ENCODE measurements around the gene NDUFS6. TPM values are rescaled to one million over a fixed set of nuclear protein-coding genes. Genes with fewer than 3 reads are reported as not detected.

The NDUFS6 gene
- polyA plus RNA-seq, 1 donor from 2014 or later, result 72.0 TPM

DNA sequence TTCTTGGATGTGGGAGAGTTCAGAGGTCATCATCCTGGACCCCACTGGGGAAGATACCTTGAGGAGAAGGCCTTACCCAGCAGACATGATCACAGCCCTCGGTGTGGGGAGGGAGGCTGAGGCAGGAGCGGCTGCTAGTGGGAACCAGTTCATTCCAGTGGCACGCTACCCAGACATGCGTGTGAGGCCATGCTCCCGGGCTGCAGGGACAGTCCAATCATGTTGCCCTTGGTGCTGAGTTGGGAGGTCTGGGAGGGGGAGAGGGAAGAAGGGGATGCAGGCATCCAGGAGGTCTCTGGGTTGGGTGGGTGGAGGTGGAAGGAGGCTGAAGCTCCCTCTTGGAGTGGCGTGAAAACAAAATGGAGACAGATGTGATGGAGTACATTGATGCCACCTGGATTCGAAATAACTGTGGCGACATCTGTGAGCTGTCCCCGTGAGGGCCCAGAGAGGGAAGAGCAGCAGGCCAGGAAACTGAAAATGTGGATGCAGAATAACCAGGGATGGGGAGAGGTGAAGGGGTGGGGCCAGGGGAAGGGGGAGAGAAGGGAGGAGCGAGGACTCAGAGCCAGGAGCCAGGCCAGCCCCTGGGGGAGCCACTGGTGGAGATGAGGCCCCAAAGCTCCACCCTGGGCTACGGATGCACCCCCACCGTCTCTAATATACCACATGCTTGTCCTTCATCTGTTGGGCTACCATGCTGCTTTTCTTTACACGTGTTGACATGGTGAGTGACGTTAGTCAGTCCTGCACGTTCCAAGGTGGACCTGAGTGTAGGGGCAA, 16.2 kb downstream of the NDUFS6 start:
- Histone ChIP-seq H3K36me3 (ENCODE audit: insufficient read depth, low read length) (peaks cover 11% of the 10 kb centered on the region), H3K27ac (ENCODE audit: low read length) (no peak overlapping the region), H3K4me2 (ENCODE audit: low read length) (no peak overlapping the region), H3K9me2 (ENCODE audit: insufficient read depth, low read length) (no peaks in the 10 kb centered on the region), H3K79me2 (replicated peaks; ENCODE audit: insufficient read depth, low read length) (no peaks in the 10 kb centered on the region), H3K27me3 (ENCODE audit: insufficient read depth, low read depth, low read length) (no peaks in the 10 kb centered on the region), H4K20me1 (ENCODE audit: insufficient read depth) (no peaks in the 10 kb centered on the region), H3K9ac (ENCODE audit: low read length) (no peak overlapping the region), H2AFZ (ENCODE audit: low read depth, low read length) (no peak overlapping the region), H3F3A (ENCODE audit: insufficient read depth, low read length, poor library complexity, severe bottlenecking) (no peaks in the 10 kb centered on the region), H3K9me3 (ENCODE audit: low read length) (no peaks in the 10 kb centered on the region), H3K4me3 (ENCODE audit: low read length) (no peak overlapping the region)
- TF ChIP-seq, protein P1, sequence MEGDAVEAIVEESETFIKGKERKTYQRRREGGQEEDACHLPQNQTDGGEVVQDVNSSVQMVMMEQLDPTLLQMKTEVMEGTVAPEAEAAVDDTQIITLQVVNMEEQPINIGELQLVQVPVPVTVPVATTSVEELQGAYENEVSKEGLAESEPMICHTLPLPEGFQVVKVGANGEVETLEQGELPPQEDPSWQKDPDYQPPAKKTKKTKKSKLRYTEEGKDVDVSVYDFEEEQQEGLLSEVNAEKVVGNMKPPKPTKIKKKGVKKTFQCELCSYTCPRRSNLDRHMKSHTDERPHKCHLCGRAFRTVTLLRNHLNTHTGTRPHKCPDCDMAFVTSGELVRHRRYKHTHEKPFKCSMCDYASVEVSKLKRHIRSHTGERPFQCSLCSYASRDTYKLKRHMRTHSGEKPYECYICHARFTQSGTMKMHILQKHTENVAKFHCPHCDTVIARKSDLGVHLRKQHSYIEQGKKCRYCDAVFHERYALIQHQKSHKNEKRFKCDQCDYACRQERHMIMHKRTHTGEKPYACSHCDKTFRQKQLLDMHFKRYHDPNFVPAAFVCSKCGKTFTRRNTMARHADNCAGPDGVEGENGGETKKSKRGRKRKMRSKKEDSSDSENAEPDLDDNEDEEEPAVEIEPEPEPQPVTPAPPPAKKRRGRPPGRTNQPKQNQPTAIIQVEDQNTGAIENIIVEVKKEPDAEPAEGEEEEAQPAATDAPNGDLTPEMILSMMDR (IDR thresholded peaks at IDR 0.05; ENCODE audit: poor library complexity, severe bottlenecking), result no peak
- TF ChIP-seq RAD21 (conservative IDR thresholded peaks at IDR 0.05) (no peak), EP300 (conservative IDR thresholded peaks at IDR 0.05; ENCODE audit: poor library complexity, severe bottlenecking) (no peak), EZH2 (IDR thresholded peaks at IDR 0.05; ENCODE audit: borderline replicate concordance, insufficient read depth, low read length, poor library complexity, severe bottlenecking) (no peak), SMC3 (conservative IDR thresholded peaks at IDR 0.05; ENCODE audit: poor library complexity) (no peak), TAF1 (IDR thresholded peaks at IDR 0.05; ENCODE audit: low read depth) (no peak)

DNA sequence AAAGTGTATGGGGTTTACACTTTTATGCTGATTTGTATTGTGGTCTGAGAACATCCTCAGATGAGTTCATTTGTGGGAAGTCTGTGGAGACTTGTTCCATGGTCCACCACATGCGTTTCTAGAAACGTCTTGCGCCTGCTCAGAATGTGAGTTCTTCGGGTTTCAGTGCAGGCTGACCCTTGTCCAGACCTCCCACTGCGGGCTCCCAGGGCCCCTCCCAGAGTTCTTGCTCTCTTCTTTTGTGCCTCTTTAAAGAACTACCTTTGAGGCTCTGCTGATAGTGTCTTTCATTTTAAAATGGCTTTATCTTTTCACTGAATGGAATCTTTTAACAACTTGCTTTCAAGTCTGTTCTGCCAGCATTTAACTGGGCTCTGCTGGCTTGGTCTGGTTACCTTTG, 17.6 kb downstream of the NDUFS6 start:
- Histone ChIP-seq H3K36me3 (ENCODE audit: insufficient read depth, low read length) (peaks cover 11% of the 10 kb centered on the region), H2AFZ (ENCODE audit: low read depth, low read length) (no peak overlapping the region), H3K79me2 (replicated peaks; ENCODE audit: insufficient read depth, low read length) (no peaks in the 10 kb centered on the region)

More for the DNA sequence above, 17.6 kb downstream of the NDUFS6 start:
- H3K4me2 ChIP-seq (ENCODE audit: low read length), result no peak overlapping the region
- no peak overlapping the region for H3K27ac ChIP-seq (ENCODE audit: low read length)
- no peaks in the 10 kb centered on the region for H4K20me1 ChIP-seq (ENCODE audit: insufficient read depth)
- no peak overlapping the region for H3K4me3 ChIP-seq (ENCODE audit: low read length)
- H3K9me3 ChIP-seq (ENCODE audit: low read length), result no peaks in the 10 kb centered on the region
- H3K9ac ChIP-seq (ENCODE audit: low read length), result no peak overlapping the region
- H3K27me3 ChIP-seq (ENCODE audit: insufficient read depth, low read depth, low read length), result no peaks in the 10 kb centered on the region
- TF ChIP-seq MXI1 (conservative IDR thresholded peaks at IDR 0.05; ENCODE audit: poor library complexity, severe bottlenecking) (no peak), RAD21 (conservative IDR thresholded peaks at IDR 0.05) (no peak), EP300 (conservative IDR thresholded peaks at IDR 0.05; ENCODE audit: poor library complexity, severe bottlenecking) (no peak), TAF1 (IDR thresholded peaks at IDR 0.05; ENCODE audit: low read depth) (no peak), POLR2AphosphoS5 (IDR thresholded peaks at IDR 0.05) (no peak), SMC3 (conservative IDR thresholded peaks at IDR 0.05; ENCODE audit: poor library complexity) (no peak), EZH2 (IDR thresholded peaks at IDR 0.05; ENCODE audit: borderline replicate concordance, insufficient read depth, low read length, poor library complexity, severe bottlenecking) (no peak)
- TF ChIP-seq, protein P2, sequence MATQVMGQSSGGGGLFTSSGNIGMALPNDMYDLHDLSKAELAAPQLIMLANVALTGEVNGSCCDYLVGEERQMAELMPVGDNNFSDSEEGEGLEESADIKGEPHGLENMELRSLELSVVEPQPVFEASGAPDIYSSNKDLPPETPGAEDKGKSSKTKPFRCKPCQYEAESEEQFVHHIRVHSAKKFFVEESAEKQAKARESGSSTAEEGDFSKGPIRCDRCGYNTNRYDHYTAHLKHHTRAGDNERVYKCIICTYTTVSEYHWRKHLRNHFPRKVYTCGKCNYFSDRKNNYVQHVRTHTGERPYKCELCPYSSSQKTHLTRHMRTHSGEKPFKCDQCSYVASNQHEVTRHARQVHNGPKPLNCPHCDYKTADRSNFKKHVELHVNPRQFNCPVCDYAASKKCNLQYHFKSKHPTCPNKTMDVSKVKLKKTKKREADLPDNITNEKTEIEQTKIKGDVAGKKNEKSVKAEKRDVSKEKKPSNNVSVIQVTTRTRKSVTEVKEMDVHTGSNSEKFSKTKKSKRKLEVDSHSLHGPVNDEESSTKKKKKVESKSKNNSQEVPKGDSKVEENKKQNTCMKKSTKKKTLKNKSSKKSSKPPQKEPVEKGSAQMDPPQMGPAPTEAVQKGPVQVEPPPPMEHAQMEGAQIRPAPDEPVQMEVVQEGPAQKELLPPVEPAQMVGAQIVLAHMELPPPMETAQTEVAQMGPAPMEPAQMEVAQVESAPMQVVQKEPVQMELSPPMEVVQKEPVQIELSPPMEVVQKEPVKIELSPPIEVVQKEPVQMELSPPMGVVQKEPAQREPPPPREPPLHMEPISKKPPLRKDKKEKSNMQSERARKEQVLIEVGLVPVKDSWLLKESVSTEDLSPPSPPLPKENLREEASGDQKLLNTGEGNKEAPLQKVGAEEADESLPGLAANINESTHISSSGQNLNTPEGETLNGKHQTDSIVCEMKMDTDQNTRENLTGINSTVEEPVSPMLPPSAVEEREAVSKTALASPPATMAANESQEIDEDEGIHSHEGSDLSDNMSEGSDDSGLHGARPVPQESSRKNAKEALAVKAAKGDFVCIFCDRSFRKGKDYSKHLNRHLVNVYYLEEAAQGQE (IDR thresholded peaks at IDR 0.05; ENCODE audit: borderline replicate concordance), result no peak
- TF ChIP-seq, protein P1 (IDR thresholded peaks at IDR 0.05; ENCODE audit: poor library complexity, severe bottlenecking), result no peak
- no peaks in the 10 kb centered on the region for H3F3A ChIP-seq (ENCODE audit: insufficient read depth, low read length, poor library complexity, severe bottlenecking)
- H3K9me2 ChIP-seq (ENCODE audit: insufficient read depth, low read length), result no peaks in the 10 kb centered on the region

Data from neural cell (in vitro differentiated cells).